HCT116 (cell line): ENCODE measurements around the gene LIPG. TPM values are rescaled to one million over a fixed set of nuclear protein-coding genes. Genes with fewer than 3 reads are reported as not detected.

Source experiments
- ATAC-seq: fragments of 200-7000 bp; cut with Tn5 transposase; 2 replicates; pipeline ENCODE4 v1.9.1; 2020; ENCODE audit warnings: mild to moderate bottlenecking, moderate library complexity
- BruUV-seq: library from RNA; stranded (reverse); fragments of 400-500 nt; replicated peaks from 2 replicates; lab custom pipeline; 2021; lab: Mats Ljungman, UMichigan
- CTCF ChIA-PET: fragments of 300-600 bp; sonication (Branson Sonifier 250); formaldehyde crosslinking; loops from one replicate; lab custom pipeline; 2021; ENCODE audit warnings: antibody characterized with exemption; lab: Charles Lee
- POLR2A ChIA-PET: fragments of 300-600, 350-600 bp; sonication (Branson Sonifier 250); formaldehyde crosslinking; loops from one replicate; lab custom pipeline; 2021; ENCODE audit warnings: antibody characterized with exemption; lab: Charles Lee
- RAD21 ChIA-PET, 2 experiments: fragments of 300-600 bp; sonication (Branson Sonifier 250); formaldehyde crosslinking; loops; one replicate each; lab custom pipeline; 2023; ENCODE audit warnings: low total read pairs in 2 of 2; ENCODE audit not compliant: uncharacterized antibody in 2 of 2, unreplicated experiment in 2 of 2, low non-redundant PET in 1 of 2; lab: Charles Lee
- DNase-seq: peaks from one replicate; pipeline ENCODE4 v3.0.0-alpha.2; 2010; ENCODE audit warnings: low read depth, low spot score
- H2AFZ ChIP-seq: fragments of 200-600 bp; shearing (Covaris generic), sonication (generic); 2 replicates; pipeline ENCODE4 v1.6.1; 2017; ENCODE audit warnings: low read depth, mixed run types, mixed read lengths, antibody characterized with exemption, low read length; ENCODE audit not compliant: poor library complexity, severe bottlenecking
- H3K27ac ChIP-seq: 2 replicates; pipeline ENCODE4 v1.5.1; 2012; ENCODE audit warnings: low read depth, low read length
- H3K27me3 ChIP-seq: fragments of 200-600 bp; sonication (generic); 2 replicates; pipeline ENCODE4 v1.6.1; 2016; ENCODE audit warnings: mixed run types, low read length, mixed read lengths; ENCODE audit not compliant: insufficient read depth
- H3K36me3 ChIP-seq, 2 experiments: fragments of 200-500 bp in 1 of 2; fragments of 200-600 bp in 1 of 2; sonication (Bioruptor generic) in 1 of 2; sonication (generic) in 1 of 2; 2 replicates each; pipeline versions ENCODE4 v1.5.1 to v1.6.1; 2014 to 2016; ENCODE audit warnings: low read length in 2 of 2, inconsistent platforms in 1 of 2, mixed read lengths in 1 of 2, mixed run types in 1 of 2; ENCODE audit not compliant: insufficient read depth in 2 of 2, control insufficient read depth in 1 of 2
- H3K4me1 ChIP-seq, 2 experiments: fragments of 200-600 bp in 1 of 2; sonication (generic) in 1 of 2; 2 replicates each; pipeline versions ENCODE4 v1.5.1 to v1.6.1; 2012 to 2017; ENCODE audit warnings: low read length in 2 of 2, inconsistent platforms in 1 of 2, mild to moderate bottlenecking in 1 of 2, mixed read lengths in 1 of 2, mixed run types in 1 of 2, moderate library complexity in 1 of 2; ENCODE audit not compliant: insufficient read depth in 2 of 2, control insufficient read depth in 1 of 2
- H3K4me2 ChIP-seq: fragments of 200-600 bp; sonication (generic); 2 replicates; pipeline ENCODE4 v1.6.1; 2017; ENCODE audit warnings: mixed run types, low read length, mixed read lengths
- H3K4me3 ChIP-seq, 2 experiments: fragments of 200-600 bp in 1 of 2; sonication (generic) in 1 of 2; replicated peaks in 1 of 2; 2 replicates each; pipeline ENCODE4 v1.5.1; 2011 to 2016; ENCODE audit warnings: low read length in 2 of 2, control low read depth in 1 of 2, low read depth in 1 of 2, mild to moderate bottlenecking in 1 of 2, mixed read lengths in 1 of 2, mixed run types in 1 of 2
- H3K79me2 ChIP-seq: fragments of 200-600 bp; sonication (generic); 2 replicates; pipeline ENCODE4 v1.6.1; 2017; ENCODE audit warnings: mild to moderate bottlenecking, mixed run types, low read length, moderate library complexity, mixed read lengths; ENCODE audit not compliant: insufficient read depth
- H3K9ac ChIP-seq: fragments of 200-600 bp; sonication (generic); 2 replicates; pipeline ENCODE4 v1.6.1; 2016; ENCODE audit warnings: low read length, mixed read lengths
- H3K9me2 ChIP-seq: fragments of 200-600 bp; sonication (generic), shearing (Covaris generic); 2 replicates; pipeline ENCODE4 v1.6.1; 2017; ENCODE audit warnings: mixed run types, mild to moderate bottlenecking, moderate library complexity; ENCODE audit not compliant: insufficient read depth
- H3K9me3 ChIP-seq, 2 experiments: fragments of 200-500 bp in 1 of 2; fragments of 200-600 bp in 1 of 2; sonication (Bioruptor generic) in 1 of 2; sonication (generic) in 1 of 2; 2 replicates each; pipeline ENCODE4 v1.6.1; 2014 to 2017; ENCODE audit warnings: low read length in 2 of 2, mixed read lengths in 2 of 2, inconsistent platforms in 1 of 2, low read depth in 1 of 2, mild to moderate bottlenecking in 1 of 2, mixed run types in 1 of 2, moderate library complexity in 1 of 2; ENCODE audit not compliant: control insufficient read depth in 1 of 2, insufficient read depth in 1 of 2
- H4K20me1 ChIP-seq: fragments of 200-600 bp; sonication (generic), shearing (Covaris generic); 2 replicates; pipeline ENCODE4 v1.6.1; 2017; ENCODE audit warnings: mixed run types, mild to moderate bottlenecking, moderate library complexity; ENCODE audit not compliant: insufficient read depth
- CEBPB ChIP-seq: IDR thresholded peaks from 2 replicates; pipeline ENCODE4 v1.6.1; 2012; ENCODE audit warnings: low read depth
- CTCF ChIP-seq, 3 experiments: fragments of 200-600 bp in 1 of 3; sonication (generic) in 1 of 3; IDR thresholded peaks in 2 of 3; conservative IDR thresholded peaks in 1 of 3; 2 replicates each; pipeline ENCODE4 v1.5.1; 2012 to 2017; ENCODE audit warnings: low read depth in 2 of 3, low read length in 2 of 3, antibody characterized with exemption in 1 of 3, borderline replicate concordance in 1 of 3, control low read depth in 1 of 3, mild to moderate bottlenecking in 1 of 3, mixed read lengths in 1 of 3, mixed run types in 1 of 3, moderate library complexity in 1 of 3; ENCODE audit not compliant: insufficient read depth in 1 of 3
- EGR1 ChIP-seq: IDR thresholded peaks from 2 replicates; pipeline ENCODE4 v1.6.1; 2012; ENCODE audit warnings: low read depth
- EZH2 ChIP-seq: fragments of 200-600 bp; sonication (generic); IDR thresholded peaks from 2 replicates; pipeline ENCODE4 v1.6.1; 2017; ENCODE audit warnings: antibody characterized with exemption, mixed run types
- FOSL1 ChIP-seq: IDR thresholded peaks from 2 replicates; pipeline ENCODE4 v1.6.1; 2012; ENCODE audit warnings: low read depth
- JUND ChIP-seq: IDR thresholded peaks from 2 replicates; pipeline ENCODE4 v1.6.1; 2012
- RAD21 ChIP-seq: IDR thresholded peaks from 2 replicates; pipeline ENCODE4 v1.6.1; 2012; ENCODE audit warnings: low read depth, mild to moderate bottlenecking
- SIN3A ChIP-seq: IDR thresholded peaks from 2 replicates; pipeline ENCODE4 v1.6.1; 2012; ENCODE audit warnings: low read depth
- SP1 ChIP-seq: IDR thresholded peaks from 2 replicates; pipeline ENCODE4 v1.6.1; 2012; ENCODE audit warnings: low read depth
- SRF ChIP-seq: IDR thresholded peaks from 2 replicates; pipeline ENCODE4 v1.6.1; 2012; ENCODE audit warnings: low read depth
- TCF7L2 ChIP-seq: IDR thresholded peaks from 2 replicates; pipeline ENCODE4 v1.7.0; 2011; ENCODE audit warnings: borderline replicate concordance, inconsistent platforms; ENCODE audit not compliant: insufficient read depth, insufficient read length; ENCODE audit errors: extremely low read depth
- YY1 ChIP-seq: IDR thresholded peaks from 2 replicates; pipeline ENCODE4 v1.6.1; 2011; ENCODE audit warnings: low read length, low read depth, moderate library complexity, mild to moderate bottlenecking; ENCODE audit not compliant: insufficient replicate concordance; ENCODE audit errors: extremely low read depth
- ZBTB33 ChIP-seq: IDR thresholded peaks from 2 replicates; pipeline ENCODE4 v1.6.1; 2011; ENCODE audit warnings: mild to moderate bottlenecking, low read length, moderate library complexity; ENCODE audit not compliant: insufficient replicate concordance; ENCODE audit errors: extremely low read depth
- ZFX ChIP-seq: fragments of 450-650 bp; IDR thresholded peaks from 2 replicates; pipeline ENCODE4 v1.6.1; 2017
- ZNF274 ChIP-seq: fragments of 200-500 bp; sonication (Bioruptor generic); IDR thresholded peaks from 2 replicates; pipeline ENCODE4 v1.6.1; 2014; ENCODE audit warnings: mild to moderate bottlenecking, low read depth, low read length, inconsistent platforms
- intact Hi-C: fragments of 100-400 bp; cut with micrococcal nuclease; formaldehyde crosslinking; loops from 2 replicates; pipeline ENCODE4 v1.10.0; 2022
- total RNA-seq: library from RNA; stranded (reverse); gene quantifications from one replicate; pipeline ENCODE4 v1.2.1, GENCODE V29; 2021; ENCODE audit not compliant: unreplicated experiment

LIPG gene
- total RNA-seq, 1 experiment from 2014 or later: 2.6 TPM

- no peaks in the 10 kb centered on the region for H3K4me1 ChIP-seq
- CTCF ChIA-PET: no interaction called here
- H3K9me2 ChIP-seq: no peaks in the 10 kb centered on the region
- no peaks in the 10 kb centered on the region for H3K79me2 ChIP-seq
- DNase-seq (no peak), ATAC-seq (no peak)
- H3K36me3 ChIP-seq: no peaks in the 10 kb centered on the region
- POLR2A ChIA-PET: no interaction called here
- no peaks in the 10 kb centered on the region for H3K27me3 ChIP-seq
- no peak overlapping the region for H2AFZ ChIP-seq
- no TSS peak for BruUV-seq
- intact Hi-C loops: no loop called here
- RAD21 ChIA-PET: no interaction called here
- no peak overlapping the region for H3K4me2 ChIP-seq
- H3K4me3 ChIP-seq: no peak overlapping the region
- H3K9ac ChIP-seq: no peak overlapping the region
- no peaks in the 10 kb centered on the region for H4K20me1 ChIP-seq
- no peak for TF ChIP-seq EZH2
- TF ChIP-seq EGR1: no peak
- no peak for TF ChIP-seq RAD21
- no peak for TF ChIP-seq TCF7L2
- no peak for TF ChIP-seq CEBPB
- TF ChIP-seq JUND: no peak
- TF ChIP-seq SRF: no peak
- TF ChIP-seq SIN3A: no peak
- no peaks in the 10 kb centered on the region for H3K9me3 ChIP-seq
- H3K27ac ChIP-seq: no peak overlapping the region
Observed at GRCh38 chr18:49582579-49582978, 20.7 kb downstream of the LIPG start.

- DNase-seq: no peak
- H3K9me2 ChIP-seq: no peaks in the 10 kb centered on the region
- ChIA-PET RAD21 (no interaction called here), CTCF (no interaction called here), POLR2A (no interaction called here)
- no peak overlapping the region for H2AFZ ChIP-seq
- no peak overlapping the region for H3K27ac ChIP-seq
- no peaks in the 10 kb centered on the region for H3K27me3 ChIP-seq
- H3K9me3 ChIP-seq: no peaks in the 10 kb centered on the region
- intact Hi-C loops: no loop called here
- ATAC-seq: no peak
- no peak overlapping the region for H3K9ac ChIP-seq
- H3K79me2 ChIP-seq: no peaks in the 10 kb centered on the region
- H4K20me1 ChIP-seq: no peaks in the 10 kb centered on the region
- no peak overlapping the region for H3K4me2 ChIP-seq
- H3K4me3 ChIP-seq: no peak overlapping the region
- H3K36me3 ChIP-seq: no peaks in the 10 kb centered on the region
- H3K4me1 ChIP-seq: no peaks in the 10 kb centered on the region
- no TSS peak for BruUV-seq
- TF ChIP-seq CEBPB (no peak), ZBTB33 (no peak), TCF7L2 (no peak), CTCF (IDR thresholded peaks at IDR 0.05 in 2 of 3, conservative IDR thresholded peaks at IDR 0.05 in 1 of 3; ENCODE audit: borderline replicate concordance in 1 of 3, insufficient read depth in 1 of 3, low read depth in 2 of 3, low read length in 2 of 3) (no peak), YY1 (no peak), ZFX (no peak), SP1 (no peak), ZNF274 (no peak), FOSL1 (no peak), SIN3A (no peak)
Observed at GRCh38 chr18:49584394-49584793, 22.5 kb downstream of the LIPG start.
